Glutamatergic neuron (in vitro differentiated cells): ENCODE measurements around the gene ST3GAL6. TPM values are rescaled to one million over a fixed set of nuclear protein-coding genes. Genes with fewer than 3 reads are reported as not detected.

Experiments
- DNase-seq: peaks from one replicate; pipeline ENCODE4 v3.0.0; 2022
- H3K27ac Mint-ChIP-seq: one replicate; pipeline ENCODE4 v1.8.0; 2020; ENCODE audit warnings: mild to moderate bottlenecking, mixed read lengths, inconsistent platforms; ENCODE audit not compliant: unreplicated experiment
- H3K27me3 Mint-ChIP-seq: one replicate; pipeline ENCODE4 v1.8.0; 2020; ENCODE audit warnings: mild to moderate bottlenecking, moderate library complexity, mixed read lengths, inconsistent platforms; ENCODE audit not compliant: unreplicated experiment
- H3K36me3 Mint-ChIP-seq: one replicate; pipeline ENCODE4 v1.8.0; 2020; ENCODE audit warnings: mild to moderate bottlenecking, mixed read lengths, inconsistent platforms; ENCODE audit not compliant: unreplicated experiment
- H3K4me1 Mint-ChIP-seq: one replicate; pipeline ENCODE4 v1.8.0; 2020; ENCODE audit warnings: mild to moderate bottlenecking, low read depth, mixed read lengths, inconsistent platforms; ENCODE audit not compliant: unreplicated experiment
- H3K4me3 Mint-ChIP-seq: one replicate; pipeline ENCODE4 v1.8.0; 2020; ENCODE audit warnings: mild to moderate bottlenecking, mixed read lengths, inconsistent platforms; ENCODE audit not compliant: unreplicated experiment
- H3K9me3 Mint-ChIP-seq: one replicate; pipeline ENCODE4 v1.8.0; 2020; ENCODE audit warnings: mild to moderate bottlenecking, moderate library complexity, mixed read lengths, inconsistent platforms; ENCODE audit not compliant: unreplicated experiment
- total RNA-seq: library from RNA; stranded (reverse); fragmentation: NEBNext Ultra II Directional; extraction: Animal tissue kit (Norgen Biotek cat#: 25700); gene quantifications from one replicate; pipeline ENCODE4 v1.2.1, GENCODE V29; 2021; ENCODE audit not compliant: unreplicated experiment
- TF ChIP-seq, protein P1 (sequence below): fragments of 200-600 bp; sonication (generic); IDR thresholded peaks from one replicate; pipeline ENCODE4 v1.5.0; 2021; ENCODE audit not compliant: partially characterized antibody, unreplicated experiment

The ST3GAL6 gene
- total RNA-seq, 1 donor from 2014 or later: 52.9 TPM

DNA sequence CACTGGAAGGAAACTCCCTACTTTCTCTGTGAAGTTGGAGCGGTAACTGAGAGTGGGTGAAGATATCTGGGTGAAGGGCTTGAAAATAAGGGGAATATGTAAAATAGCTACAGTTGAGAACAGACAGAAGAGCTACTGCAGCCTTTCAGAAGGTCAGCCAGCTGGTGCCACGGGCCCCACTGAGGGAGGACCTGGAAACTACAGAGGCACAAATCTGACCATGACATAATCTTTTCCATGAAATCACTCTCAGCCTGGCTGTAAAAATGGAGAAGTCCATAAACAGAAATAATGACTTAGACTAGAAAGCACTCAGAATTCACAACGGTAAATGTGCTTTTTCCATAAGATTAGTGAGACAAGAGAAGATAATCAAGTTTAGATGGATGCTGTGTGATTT is 46.4 kb downstream of the ST3GAL6 start:
- H3K36me3 Mint-ChIP-seq: peaks cover 5% of the 10 kb centered on the region
- H3K4me3 Mint-ChIP-seq: no peak overlapping the region
- TF ChIP-seq, protein P1, sequence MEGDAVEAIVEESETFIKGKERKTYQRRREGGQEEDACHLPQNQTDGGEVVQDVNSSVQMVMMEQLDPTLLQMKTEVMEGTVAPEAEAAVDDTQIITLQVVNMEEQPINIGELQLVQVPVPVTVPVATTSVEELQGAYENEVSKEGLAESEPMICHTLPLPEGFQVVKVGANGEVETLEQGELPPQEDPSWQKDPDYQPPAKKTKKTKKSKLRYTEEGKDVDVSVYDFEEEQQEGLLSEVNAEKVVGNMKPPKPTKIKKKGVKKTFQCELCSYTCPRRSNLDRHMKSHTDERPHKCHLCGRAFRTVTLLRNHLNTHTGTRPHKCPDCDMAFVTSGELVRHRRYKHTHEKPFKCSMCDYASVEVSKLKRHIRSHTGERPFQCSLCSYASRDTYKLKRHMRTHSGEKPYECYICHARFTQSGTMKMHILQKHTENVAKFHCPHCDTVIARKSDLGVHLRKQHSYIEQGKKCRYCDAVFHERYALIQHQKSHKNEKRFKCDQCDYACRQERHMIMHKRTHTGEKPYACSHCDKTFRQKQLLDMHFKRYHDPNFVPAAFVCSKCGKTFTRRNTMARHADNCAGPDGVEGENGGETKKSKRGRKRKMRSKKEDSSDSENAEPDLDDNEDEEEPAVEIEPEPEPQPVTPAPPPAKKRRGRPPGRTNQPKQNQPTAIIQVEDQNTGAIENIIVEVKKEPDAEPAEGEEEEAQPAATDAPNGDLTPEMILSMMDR: no peak
- H3K4me1 Mint-ChIP-seq: peaks cover 2% of the 10 kb centered on the region
- H3K9me3 Mint-ChIP-seq: no peaks in the 10 kb centered on the region
- H3K27me3 Mint-ChIP-seq: no peaks in the 10 kb centered on the region
- H3K27ac Mint-ChIP-seq: no peak overlapping the region
- no peak for DNase-seq

DNA sequence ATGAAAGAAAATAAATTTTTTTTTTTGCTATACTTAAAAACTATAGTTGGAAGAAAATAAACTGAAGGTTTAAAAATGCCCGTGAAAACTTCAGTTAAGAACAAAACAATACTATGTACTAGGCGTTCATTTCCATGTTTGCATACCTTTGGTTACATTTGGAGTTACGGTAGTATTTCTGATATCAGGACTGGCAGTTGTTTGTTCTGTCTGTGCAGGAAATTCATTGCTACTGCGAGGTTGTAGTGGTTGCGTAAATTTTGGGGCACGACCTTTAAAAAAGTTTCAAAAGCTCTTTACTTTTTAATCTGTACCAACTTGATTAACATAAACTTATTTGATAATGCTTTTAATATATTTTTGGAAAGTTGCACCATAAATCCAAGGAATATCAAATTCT is 47.9 kb downstream of the ST3GAL6 start:
- Mint-ChIP-seq H3K4me1 (peaks cover 2% of the 10 kb centered on the region), H3K4me3 (no peak overlapping the region), H3K9me3 (no peaks in the 10 kb centered on the region), H3K27me3 (no peaks in the 10 kb centered on the region), H3K27ac (no peak overlapping the region), H3K36me3 (peaks cover 5% of the 10 kb centered on the region)
- TF ChIP-seq, protein P1: no peak
- no peak for DNase-seq

DNA sequence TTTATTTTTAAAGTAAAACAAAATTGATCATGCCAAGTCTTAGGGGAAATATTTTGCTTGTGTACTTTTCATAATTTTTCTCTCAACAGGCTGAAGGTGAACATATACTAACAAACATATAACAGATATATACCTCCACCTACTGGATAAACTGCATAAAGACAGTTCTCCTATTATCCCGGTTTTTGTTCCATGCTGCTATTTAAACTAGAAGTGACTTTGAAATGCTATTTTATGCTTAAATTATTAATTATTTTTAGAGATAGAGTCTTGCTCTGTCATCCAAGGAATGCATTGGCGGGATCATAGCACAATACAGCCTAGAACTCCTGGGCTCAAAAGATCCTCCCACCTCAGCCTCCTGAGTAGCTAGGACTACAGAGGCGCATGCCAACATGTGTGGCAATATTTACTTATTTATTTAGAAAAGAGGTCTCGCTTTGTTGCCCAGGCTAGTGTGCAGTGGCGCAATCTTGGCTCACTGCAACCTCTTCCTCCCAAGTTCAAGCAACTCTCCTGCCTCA is 49.8 kb downstream of the ST3GAL6 start:
- Mint-ChIP-seq H3K9me3 (no peaks in the 10 kb centered on the region), H3K27ac (no peak overlapping the region), H3K4me1 (peaks cover 2% of the 10 kb centered on the region), H3K4me3 (no peak overlapping the region), H3K27me3 (no peaks in the 10 kb centered on the region), H3K36me3 (no peaks in the 10 kb centered on the region)
- TF ChIP-seq, protein P1: peak; percentile 79
- no peak for DNase-seq

DNA sequence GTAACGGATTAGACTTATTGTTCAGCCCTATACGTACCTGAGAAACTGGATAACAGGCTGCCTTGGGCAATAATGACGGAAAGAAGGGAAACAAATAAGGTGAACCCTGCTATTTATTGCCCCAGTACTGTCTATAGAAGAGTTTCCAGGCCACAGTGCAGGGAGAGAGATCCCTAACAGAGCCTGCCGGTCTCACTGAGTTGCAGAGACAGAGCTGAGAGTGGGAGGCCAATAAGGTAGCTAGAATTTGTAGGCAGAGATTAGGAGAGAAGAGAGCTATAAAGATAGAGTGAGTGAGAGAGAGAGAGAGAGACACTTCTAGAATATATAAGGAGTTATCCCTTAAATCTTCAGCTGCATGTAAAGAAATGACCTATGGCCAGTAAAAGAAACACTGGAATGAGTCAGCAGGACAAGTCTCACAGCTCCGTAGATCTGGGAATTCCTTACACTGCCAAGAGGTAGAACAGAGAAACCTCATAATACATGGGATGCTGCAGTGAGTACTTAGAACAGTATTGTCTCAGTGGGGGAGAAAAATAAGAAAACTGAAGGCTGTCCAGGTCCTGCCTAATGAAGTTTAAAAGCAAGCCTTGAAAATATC is 51.8 kb downstream of the ST3GAL6 start:
- Mint-ChIP-seq H3K27me3 (no peaks in the 10 kb centered on the region), H3K9me3 (no peaks in the 10 kb centered on the region)

DNA sequence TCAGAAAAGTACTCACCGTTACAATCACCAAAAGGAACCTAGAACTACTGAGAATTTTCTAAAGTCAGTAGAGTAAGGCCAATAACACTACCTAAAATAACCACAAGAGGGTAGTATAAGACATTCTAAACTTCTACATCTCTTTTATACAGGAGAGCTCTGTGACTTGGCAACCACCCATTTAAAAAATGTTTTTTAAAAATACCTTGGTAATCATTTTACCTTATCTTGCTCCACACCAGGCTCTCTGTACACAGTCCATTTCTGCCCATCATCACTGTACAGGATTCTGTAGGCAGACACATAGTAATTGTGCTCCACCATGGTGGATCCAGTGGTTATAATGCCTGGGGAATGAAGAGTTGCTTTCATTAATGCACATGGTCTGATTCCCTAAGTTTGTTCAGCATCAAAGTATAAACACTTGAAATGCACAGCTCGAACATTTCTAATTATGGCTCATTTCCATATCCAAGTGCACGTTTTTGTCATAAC is 54.5 kb downstream of the ST3GAL6 start:
- H3K27ac Mint-ChIP-seq: no peak overlapping the region
- no peaks in the 10 kb centered on the region for H3K27me3 Mint-ChIP-seq
- no peaks in the 10 kb centered on the region for H3K36me3 Mint-ChIP-seq
- H3K9me3 Mint-ChIP-seq: no peaks in the 10 kb centered on the region
- H3K4me1 Mint-ChIP-seq: no peaks in the 10 kb centered on the region
- TF ChIP-seq, protein P1: peak; percentile 89
- no peak overlapping the region for H3K4me3 Mint-ChIP-seq
- DNase-seq: no peak

More for the DNA sequence above, 51.8 kb downstream of the ST3GAL6 start:
- no peak overlapping the region for H3K27ac Mint-ChIP-seq
- no peaks in the 10 kb centered on the region for H3K36me3 Mint-ChIP-seq
- no peak overlapping the region for H3K4me3 Mint-ChIP-seq
- TF ChIP-seq, protein P1: no peak
- DNase-seq: no peak
- no peaks in the 10 kb centered on the region for H3K4me1 Mint-ChIP-seq
